ENCODE data around the gene LOC101059915.
A peak's percentile ranks its signal among the peaks of the same experiment; 100 is the strongest.

The LOC101059915 gene

GRCh38 chrX:71650333-71650969 is 16.9 kb upstream of the LOC101059915 start:
- Histone ChIP-seq H3K79me2 (ENCODE audit: insufficient read depth, low read length) (no peaks in the 10 kb centered on the region), H3K27ac (ENCODE audit: low read depth in 1 of 2, low read length in 2 of 2) (no peak overlapping the region), H4K20me1 (ENCODE audit: insufficient read depth, low read length) (no peaks in the 10 kb centered on the region), H3K9me3 (replicated peaks in 1 of 2; ENCODE audit: control insufficient read depth in 1 of 2, insufficient read depth in 1 of 2, low read length in 2 of 2) (no peaks in the 10 kb centered on the region), H3K27me3 (ENCODE audit: control insufficient read depth in 2 of 2, insufficient read depth in 2 of 2, low read length in 2 of 2) (no peaks in the 10 kb centered on the region), H2AFZ (ENCODE audit: insufficient read depth, low read depth, low read length, poor library complexity, severe bottlenecking) (no peak overlapping the region), H3K36me3 (replicated peaks in 1 of 2; ENCODE audit: control insufficient read depth in 1 of 2, insufficient read depth in 2 of 2, low read length in 2 of 2) (no peaks in the 10 kb centered on the region), H3K9ac (ENCODE audit: insufficient read depth, low read length, poor library complexity, severe bottlenecking) (no peak overlapping the region), H3K4me2 (replicated peaks; ENCODE audit: extremely low read depth, low read length, poor library complexity, severe bottlenecking) (no peak overlapping the region), H3K4me3 (replicated peaks in 1 of 3; ENCODE audit: low read depth in 2 of 3, low read length in 3 of 3) (no peak overlapping the region), H3K4me1 (ENCODE audit: control insufficient read depth in 1 of 2, insufficient read depth in 2 of 2, low read length in 2 of 2) (no peaks in the 10 kb centered on the region)
- DNase-seq, result no peak
- no CpG with 5 or more reads among the region's 4 CpGs for WGBS (ENCODE audit: insufficient coverage)
- TF ChIP-seq, protein P1, sequence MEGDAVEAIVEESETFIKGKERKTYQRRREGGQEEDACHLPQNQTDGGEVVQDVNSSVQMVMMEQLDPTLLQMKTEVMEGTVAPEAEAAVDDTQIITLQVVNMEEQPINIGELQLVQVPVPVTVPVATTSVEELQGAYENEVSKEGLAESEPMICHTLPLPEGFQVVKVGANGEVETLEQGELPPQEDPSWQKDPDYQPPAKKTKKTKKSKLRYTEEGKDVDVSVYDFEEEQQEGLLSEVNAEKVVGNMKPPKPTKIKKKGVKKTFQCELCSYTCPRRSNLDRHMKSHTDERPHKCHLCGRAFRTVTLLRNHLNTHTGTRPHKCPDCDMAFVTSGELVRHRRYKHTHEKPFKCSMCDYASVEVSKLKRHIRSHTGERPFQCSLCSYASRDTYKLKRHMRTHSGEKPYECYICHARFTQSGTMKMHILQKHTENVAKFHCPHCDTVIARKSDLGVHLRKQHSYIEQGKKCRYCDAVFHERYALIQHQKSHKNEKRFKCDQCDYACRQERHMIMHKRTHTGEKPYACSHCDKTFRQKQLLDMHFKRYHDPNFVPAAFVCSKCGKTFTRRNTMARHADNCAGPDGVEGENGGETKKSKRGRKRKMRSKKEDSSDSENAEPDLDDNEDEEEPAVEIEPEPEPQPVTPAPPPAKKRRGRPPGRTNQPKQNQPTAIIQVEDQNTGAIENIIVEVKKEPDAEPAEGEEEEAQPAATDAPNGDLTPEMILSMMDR (IDR thresholded peaks at IDR 0.05), result no peak
- no peak overlapping the region for H3K27ac Mint-ChIP-seq
- H3K4me3 Mint-ChIP-seq, result no peak overlapping the region
- peaks cover 0 to 9% (median 0%) of the 10 kb centered on the region in 7 donors for H3K9me3 Mint-ChIP-seq
- H3K36me3 Mint-ChIP-seq, result no peaks in the 10 kb centered on the region
- H3K4me1 Mint-ChIP-seq, result peaks cover 3% of the 10 kb centered on the region
- intact Hi-C loops (cut with micrococcal nuclease), result no loop called here
- H3K27me3 Mint-ChIP-seq (ENCODE audit: low read depth in 3 of 3), result no peaks in the 10 kb centered on the region

DNA sequence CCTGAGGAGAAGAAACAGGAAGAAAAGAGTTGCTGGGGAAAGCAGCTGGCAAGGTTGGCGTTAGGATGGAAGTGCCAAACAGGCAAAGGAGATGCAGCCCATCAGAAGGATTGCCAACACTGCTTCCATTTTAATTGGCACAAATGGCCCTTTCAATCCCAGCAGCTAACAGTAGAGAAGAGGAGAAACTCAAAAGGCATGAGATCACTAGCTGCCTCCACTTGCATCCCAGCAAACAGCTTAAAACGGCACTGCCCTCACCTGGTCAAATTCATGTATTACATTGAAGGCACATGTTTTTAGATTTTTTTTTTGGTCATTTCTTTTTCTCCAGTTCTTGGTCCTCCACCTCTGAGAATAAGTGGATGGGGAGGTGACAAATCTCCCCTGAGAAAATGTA is 14.9 kb upstream of the LOC101059915 start:
- H3K27me3 ChIP-seq (ENCODE audit: control insufficient read depth in 2 of 2, insufficient read depth in 2 of 2, low read length in 2 of 2), result no peaks in the 10 kb centered on the region
- H3K4me3 ChIP-seq (replicated peaks in 1 of 3; ENCODE audit: low read depth in 2 of 3, low read length in 3 of 3), result no peak overlapping the region
- no peak overlapping the region for H2AFZ ChIP-seq (ENCODE audit: insufficient read depth, low read depth, low read length, poor library complexity, severe bottlenecking)
- Mint-ChIP-seq H3K4me1 (peaks cover 5% of the 10 kb centered on the region), H3K36me3 (no peaks in the 10 kb centered on the region), H3K4me3 (no peak overlapping the region), H3K9me3 (peaks cover 0 to 5% (median 0%) of the 10 kb centered on the region in 7 donors), H3K27me3 (ENCODE audit: low read depth in 3 of 3) (no peaks in the 10 kb centered on the region), H3K27ac (no peak overlapping the region)
- TF ChIP-seq, protein P1 (IDR thresholded peaks at IDR 0.05), result peak; percentile 34
- H3K9me3 ChIP-seq (replicated peaks in 1 of 2; ENCODE audit: control insufficient read depth in 1 of 2, insufficient read depth in 1 of 2, low read length in 2 of 2), result no peaks in the 10 kb centered on the region
- peak in 2 of 3 donors; percentile 3 to 11 for DNase-seq
- no peaks in the 10 kb centered on the region for H4K20me1 ChIP-seq (ENCODE audit: insufficient read depth, low read length)
- H3K4me2 ChIP-seq (replicated peaks; ENCODE audit: extremely low read depth, low read length, poor library complexity, severe bottlenecking), result no peak overlapping the region
- no peaks in the 10 kb centered on the region for H3K36me3 ChIP-seq (replicated peaks in 1 of 2; ENCODE audit: control insufficient read depth in 1 of 2, insufficient read depth in 2 of 2, low read length in 2 of 2)
- whole genome bisulfite sequencing (ENCODE audit: insufficient coverage), result no CpG with 5 or more reads among the region's 2 CpGs
- no peaks in the 10 kb centered on the region for H3K79me2 ChIP-seq (ENCODE audit: insufficient read depth, low read length)
- no peak overlapping the region for H3K27ac ChIP-seq (ENCODE audit: low read depth in 1 of 2, low read length in 2 of 2)
- no peaks in the 10 kb centered on the region for H3K4me1 ChIP-seq (ENCODE audit: control insufficient read depth in 1 of 2, insufficient read depth in 2 of 2, low read length in 2 of 2)
- no peak overlapping the region for H3K9ac ChIP-seq (ENCODE audit: insufficient read depth, low read length, poor library complexity, severe bottlenecking)
- intact Hi-C loops (cut with micrococcal nuclease), result no loop called here
